ENCODE results near the gene TMPRSS3.

- TF ChIP-seq POLR2AphosphoS5 (IDR thresholded peaks at IDR 0.05) (no peak), CTCF (IDR thresholded peaks at IDR 0.05) (no peak)
These were observed 48.9 kb upstream of the TMPRSS3 start for GRCh38 chr21:42444745-42445059.
